ENCODE results near the gene CCDC183. TPM values are rescaled to one million over a fixed set of nuclear protein-coding genes. Genes with fewer than 3 reads are reported as not detected.

CCDC183 gene
- 2.4 and 2.5 TPM in 2 replicates for total RNA-seq (2013; cell fraction: nucleolus; rRNA removed)
- total RNA-seq (2014; rRNA removed) (not detected in 2 replicates), total RNA-seq (2014; rRNA removed; fragmentation: Illumina TruSeq; extraction: Trizol) (not detected in 2 replicates), total RNA-seq (2021) (0.27 TPM in 1 of 2 replicates, not detected in the other), polyA plus RNA-seq (2011; rRNA removed) (0.26 and 0.43 TPM in 2 replicates), polyA plus RNA-seq (2014; fragmentation: Illumina TruSeq; extraction: Trizol) (0.04 TPM in 1 of 2 replicates, not detected in the other), polyA plus RNA-seq (2014; fragmentation: Nextera tagmentation; extraction: Ambion mirVana) (not detected), polyA plus RNA-seq (2014; rRNA removed) (0.25 and 0.60 TPM in 2 replicates), polyA plus RNA-seq (2016; fragmentation: Nextera tagmentation; extraction: Ambion mirVana) (1 to 10 TPM in 1 of 2 experiments, under 1 TPM in 1; 0.55 to 1.2 TPM), polyA minus RNA-seq (2011; rRNA and poly(A)+ RNA removed) (not detected in 2 replicates), Bru-seq, nascent RNA (percentile 50 among the genes with signal in this experiment), BruChase-seq, experiment 1, labeled RNA remaining after a 6-hour chase (percentile 44 among the genes with signal in this experiment), BruChase-seq, experiment 2, labeled RNA remaining after a 2-hour chase (percentile 49 among the genes with signal in this experiment)
- polyA plus RNA-seq (2011; ENCODE audit: low read depth), result not detected
- polyA plus RNA-seq (2011; cell fraction: cytosol; rRNA removed), result 0.22 TPM in 2 replicates
- 3.2 and 4.4 TPM in 2 replicates for polyA plus RNA-seq (2011; cell fraction: nucleus; rRNA removed)
- 0.51 and 0.93 TPM in 2 replicates for polyA plus RNA-seq (2012)
- polyA minus RNA-seq (2011; cell fraction: cytosol; rRNA and poly(A)+ RNA removed), result not detected in 2 replicates
- 0.12 TPM in 1 of 2 replicates, not detected in the other for polyA minus RNA-seq (2011; cell fraction: nucleus; rRNA and poly(A)+ RNA removed)
- long read RNA-seq, experiment 1, result 0 reads
- long read RNA-seq, experiment 2, result 0 reads

DNA sequence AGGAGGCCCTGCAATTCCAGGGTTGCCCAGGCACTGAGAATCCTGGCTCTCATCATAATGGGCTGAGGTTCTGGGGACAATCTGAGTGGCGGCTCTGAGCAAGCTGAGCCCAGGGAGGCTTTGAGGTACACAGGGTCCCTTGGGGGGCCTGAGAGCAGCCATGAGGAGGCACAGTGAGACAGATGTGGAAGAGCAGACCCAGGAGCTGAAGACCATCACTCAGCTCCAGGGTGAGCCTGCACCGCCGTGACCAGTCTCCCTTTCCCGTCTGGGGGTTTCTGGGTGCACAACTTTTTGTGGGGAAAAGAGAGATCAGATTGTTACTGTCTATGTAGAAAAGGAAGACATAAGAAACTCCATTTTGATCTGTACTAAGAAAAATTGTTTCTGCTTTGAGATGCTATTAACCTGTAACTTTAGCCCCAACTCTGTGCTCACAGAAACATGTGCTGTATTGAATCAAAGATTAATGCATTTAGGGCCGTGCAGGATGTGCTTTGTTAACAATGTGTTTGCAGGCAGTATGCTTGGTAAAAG is at the start of gene CCDC183:
CCDC183 (plus strand) TSS at position 101 of the 537 bp plus-strand sequence; CDS start at position 161, 60 bp downstream.
- BruUV-seq (replicated peaks), result no TSS peak
- WGBS (ENCODE audit: insufficient coverage, insufficient replicate concordance, low lambda C conversion rate, missing lambda C conversion rate), result 58% methylated on average over 5 of the region's 5 CpGs
- Histone ChIP-seq H3K9ac (ENCODE audit: control insufficient read depth, insufficient read depth, low read length) (no peak within 1 kb of the TSS), H2AFZ (ENCODE audit: control insufficient read depth, low read depth, low read length) (no peak within 1 kb of the TSS), H3K27me3 (replicated peaks in 1 of 2; ENCODE audit: control insufficient read depth in 2 of 2, insufficient read depth in 2 of 2, low read length in 1 of 2) (no peaks in the 10 kb centered on the region), H3K9me3 (replicated peaks; ENCODE audit: control insufficient read depth, insufficient read depth, low read length) (no peaks in the 10 kb centered on the region), H3K27ac (ENCODE audit: control insufficient read depth, insufficient read depth) (no peak within 1 kb of the TSS), H3K4me1 (ENCODE audit: control insufficient read depth, insufficient read depth, low read length) (peaks cover 19% of the 10 kb centered on the region), H4K20me1 (ENCODE audit: control insufficient read depth, insufficient read depth) (peaks cover 2% of the 10 kb centered on the region; the same call in 1 of the 2 replicates), H3K79me2 (ENCODE audit: control insufficient read depth, insufficient read depth, low read length) (peaks cover 2% of the 10 kb centered on the region; the same call in 1 of the 2 replicates), H3K4me3 (no peak within 1 kb of the TSS), H3K4me2 (ENCODE audit: control insufficient read depth, insufficient read depth) (no peak within 1 kb of the TSS), H3K36me3 (ENCODE audit: control insufficient read depth in 2 of 2, insufficient read depth in 2 of 2, low read length in 1 of 2) (no peaks in the 10 kb centered on the region)
- ATAC-seq (no peak), FAIRE-seq (no peak), DNase-seq (ENCODE audit: low read depth, low spot score) (no peak)
- ChIA-PET SMC1A (ENCODE audit: uncharacterized antibody, unreplicated experiment) (interaction anchor here (0.6 kb wide), 1 partner anchor 146 kb away, joined by 3 read pairs; no protein-coding TSS in a partner anchor), POLR2A (no interaction called here), CTCF (interaction anchor here (0.6 kb wide), 1 partner anchor 38 kb away, joined by 3 read pairs; no protein-coding TSS in a partner anchor), RAD21 (ENCODE audit: unreplicated experiment) (no interaction called here)
- TF ChIP-seq EP300 (IDR thresholded peaks at IDR 0.05; ENCODE audit: borderline replicate concordance in 1 of 2, control insufficient read depth in 1 of 2, low read depth in 2 of 2, low read length in 2 of 2), result no peak
- TF ChIP-seq KAT2A (conservative IDR thresholded peaks at IDR 0.05; ENCODE audit: control insufficient read depth, low read depth, low read length), result no peak
- no peak for TF ChIP-seq MTA3 (IDR thresholded peaks at IDR 0.05; ENCODE audit: borderline replicate concordance, low read length)
- no peak for TF ChIP-seq CEBPB (IDR thresholded peaks at IDR 0.05; ENCODE audit: borderline replicate concordance in 1 of 2, low read depth in 2 of 2, low read length in 2 of 2)
- TF ChIP-seq, protein P1, sequence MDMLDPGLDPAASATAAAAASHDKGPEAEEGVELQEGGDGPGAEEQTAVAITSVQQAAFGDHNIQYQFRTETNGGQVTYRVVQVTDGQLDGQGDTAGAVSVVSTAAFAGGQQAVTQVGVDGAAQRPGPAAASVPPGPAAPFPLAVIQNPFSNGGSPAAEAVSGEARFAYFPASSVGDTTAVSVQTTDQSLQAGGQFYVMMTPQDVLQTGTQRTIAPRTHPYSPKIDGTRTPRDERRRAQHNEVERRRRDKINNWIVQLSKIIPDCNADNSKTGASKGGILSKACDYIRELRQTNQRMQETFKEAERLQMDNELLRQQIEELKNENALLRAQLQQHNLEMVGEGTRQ (IDR thresholded peaks at IDR 0.05; ENCODE audit: borderline replicate concordance, low read depth, low read length), result no peak
- no peak for TF ChIP-seq SMAD1 (IDR thresholded peaks at IDR 0.05; ENCODE audit: low read depth, partially characterized antibody)
- no peak for TF ChIP-seq RUNX3 (IDR thresholded peaks at IDR 0.05; ENCODE audit: low read length)
- no peak for TF ChIP-seq JUNB (IDR thresholded peaks at IDR 0.05)
- no peak for TF ChIP-seq PAX5 (IDR thresholded peaks at IDR 0.05; ENCODE audit: borderline replicate concordance, low read depth, low read length)
- TF ChIP-seq POLR2AphosphoS5 (IDR thresholded peaks at IDR 0.05; ENCODE audit: low read length), result no peak
- no peak for TF ChIP-seq YBX1 (IDR thresholded peaks at IDR 0.05)
- TF ChIP-seq, protein P2, sequence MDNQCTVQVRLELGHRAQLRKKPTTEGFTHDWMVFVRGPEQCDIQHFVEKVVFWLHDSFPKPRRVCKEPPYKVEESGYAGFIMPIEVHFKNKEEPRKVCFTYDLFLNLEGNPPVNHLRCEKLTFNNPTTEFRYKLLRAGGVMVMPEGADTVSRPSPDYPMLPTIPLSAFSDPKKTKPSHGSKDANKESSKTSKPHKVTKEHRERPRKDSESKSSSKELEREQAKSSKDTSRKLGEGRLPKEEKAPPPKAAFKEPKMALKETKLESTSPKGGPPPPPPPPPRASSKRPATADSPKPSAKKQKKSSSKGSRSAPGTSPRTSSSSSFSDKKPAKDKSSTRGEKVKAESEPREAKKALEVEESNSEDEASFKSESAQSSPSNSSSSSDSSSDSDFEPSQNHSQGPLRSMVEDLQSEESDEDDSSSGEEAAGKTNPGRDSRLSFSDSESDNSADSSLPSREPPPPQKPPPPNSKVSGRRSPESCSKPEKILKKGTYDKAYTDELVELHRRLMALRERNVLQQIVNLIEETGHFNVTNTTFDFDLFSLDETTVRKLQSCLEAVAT (IDR thresholded peaks at IDR 0.05), result no peak
- TF ChIP-seq IKZF1 (conservative IDR thresholded peaks at IDR 0.05), result no peak
- no peak for TF ChIP-seq SUZ12 (IDR thresholded peaks at IDR 0.05; ENCODE audit: unreplicated experiment)
- TF ChIP-seq MTA2 (IDR thresholded peaks at IDR 0.05; ENCODE audit: low read depth), result no peak
- TF ChIP-seq ETV6 (conservative IDR thresholded peaks at IDR 0.05 in 1 of 2, IDR thresholded peaks at IDR 0.05 in 1 of 2; ENCODE audit: borderline replicate concordance in 1 of 2, low read depth in 1 of 2), result no peak
- TF ChIP-seq ZZZ3 (IDR thresholded peaks at IDR 0.05; ENCODE audit: control insufficient read depth, insufficient read length, low read depth), result no peak
- intact Hi-C loops (cut with micrococcal nuclease; ENCODE audit: unreplicated experiment) (loop anchor here (10.0 kb wide), 1 partner anchor 148 kb away; the partner anchor contains the start of genes C8G and FBXW5), in situ Hi-C loops (cut with MboI) (loop anchor here (5.0 kb wide), 1 partner anchor 241 kb away; no protein-coding TSS in a partner anchor)
